GM12872 (cell line): ENCODE results near the gene MINDY4.

Experiments used
- CTCF ChIP-seq: IDR thresholded peaks from 3 replicates; pipeline ENCODE4 v1.5.1; 2011; ENCODE audit warnings: low read depth, mild to moderate bottlenecking, low read length, moderate library complexity; ENCODE audit not compliant: insufficient read depth

Gene MINDY4

GRCh38 chr7:30799976-30800661, 28.9 kb downstream of the MINDY4 start:
- no peak for TF ChIP-seq CTCF

- TF ChIP-seq CTCF = peak; percentile 72
Observed at GRCh38 chr7:30800785-30801252, 29.6 kb downstream of the MINDY4 start.

GRCh38 chr7:30802812-30803211, 31.6 kb downstream of the MINDY4 start:
- no peak for TF ChIP-seq CTCF

GRCh38 chr7:30804078-30804661, 33.0 kb downstream of the MINDY4 start:
- no peak for TF ChIP-seq CTCF

GRCh38 chr7:30805081-30805691, 34.0 kb downstream of the MINDY4 start:
- no peak for TF ChIP-seq CTCF

- no peak for TF ChIP-seq CTCF
Observed at GRCh38 chr7:30805931-30806330, 34.7 kb downstream of the MINDY4 start.

GRCh38 chr7:30810986-30811385, 39.8 kb downstream of the MINDY4 start:
- no peak for TF ChIP-seq CTCF
